Cardiac muscle cell (in vitro differentiated cells and primary cell): ENCODE results near the gene SCTR. TPM values are rescaled to one million over a fixed set of nuclear protein-coding genes. Genes with fewer than 3 reads are reported as not detected.

Source experiments
- DNase-seq, 2 donors: peaks; one replicate each; pipeline versions ENCODE4 v3.0.0 to v3.0.0-alpha.2; 2010 to 2017; ENCODE audit warnings: low read depth in 1 of 2, low spot score in 1 of 2
- H3K27ac ChIP-seq: fragments of 200-600 bp; sonication (generic); 2 replicates; pipeline ENCODE4 v1.5.1; 2016
- H3K27me3 ChIP-seq: fragments of 200-600 bp; sonication (generic); 2 replicates; pipeline ENCODE4 v1.6.0; 2016; ENCODE audit warnings: control low read depth
- H3K36me3 ChIP-seq: fragments of 200-600 bp; sonication (generic); 2 replicates; pipeline ENCODE4 v1.5.1; 2016; ENCODE audit warnings: control low read depth
- H3K4me1 ChIP-seq: fragments of 200-600 bp; sonication (generic); 2 replicates; pipeline ENCODE4 v1.8.1; 2017; ENCODE audit warnings: low read depth, mild to moderate bottlenecking, mixed run types
- H3K4me3 ChIP-seq: fragments of 200-600 bp; sonication (generic); 2 replicates; pipeline ENCODE4 v1.5.1; 2016; ENCODE audit warnings: mild to moderate bottlenecking
- H3K9me3 ChIP-seq: fragments of 200-600 bp; sonication (generic); 2 replicates; pipeline ENCODE4 v1.5.1; 2017; ENCODE audit warnings: low read depth, mild to moderate bottlenecking, control low read depth
- polyA plus RNA-seq: library from polyadenylated mRNA; unstranded; fragments of >200 nt; fragmentation: Nextera tagmentation; extraction: Ambion mirVana; gene quantifications from 2 replicates; pipeline ENCODE4 v1.2.1, GENCODE V29; 2016
- total RNA-seq: library from RNA; depleted of rRNA; stranded (reverse); fragments of >200 nt; gene quantifications from 2 replicates; pipeline ENCODE4 v1.2.3, GENCODE V29; 2016
- TF ChIP-seq, protein P1 (sequence below): IDR thresholded peaks from 2 replicates; pipeline ENCODE4 v1.5.1; 2012; ENCODE audit warnings: low read depth, mild to moderate bottlenecking, low read length

Gene SCTR
- total and polyA plus RNA-seq, 2 experiments from 2014 or later, result 0.09 TPM; not detected in 1

DNA sequence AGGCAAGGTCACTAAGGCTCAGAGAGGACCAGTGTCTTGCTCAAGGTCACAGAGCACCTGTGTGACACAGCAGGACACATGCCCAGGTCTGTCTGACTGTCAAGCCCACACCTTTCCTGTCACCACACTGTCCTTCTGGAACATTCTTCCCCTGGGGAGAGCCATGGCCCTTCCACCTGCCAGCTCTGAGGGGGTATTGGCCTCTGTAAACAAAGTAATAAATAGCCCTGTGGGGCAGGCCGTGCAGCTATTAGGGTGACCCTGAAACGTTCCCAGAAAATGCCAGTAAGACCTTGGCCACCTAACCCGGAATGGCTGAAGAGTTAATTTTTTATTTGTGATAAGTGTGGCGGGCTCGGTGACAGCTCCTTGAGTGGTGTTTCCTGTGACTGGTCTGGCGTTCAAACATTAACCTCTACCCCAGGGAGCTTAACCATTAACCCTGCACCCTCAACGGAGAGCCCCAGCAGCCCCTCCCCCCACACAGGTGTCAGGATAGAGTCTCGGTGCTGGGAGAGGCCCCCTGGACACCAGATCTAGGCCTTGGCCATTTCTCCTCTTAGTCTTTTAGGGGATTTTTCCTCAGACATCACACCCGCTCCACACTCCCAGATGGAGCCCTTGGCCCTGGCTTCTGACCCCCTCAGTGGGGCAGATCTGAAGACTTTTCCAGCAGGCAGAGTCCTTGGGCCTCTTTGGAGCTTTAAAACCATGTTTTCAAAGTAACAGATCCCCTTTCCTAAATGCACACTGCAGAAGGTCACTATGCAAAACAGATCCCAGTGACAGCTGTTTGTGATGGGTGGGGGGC lies 36.6 kb downstream of the SCTR start:
- Histone ChIP-seq H3K4me1 (peaks cover 37% of the 10 kb centered on the region), H3K36me3 (no peaks in the 10 kb centered on the region), H3K27me3 (no peaks in the 10 kb centered on the region), H3K9me3 (no peaks in the 10 kb centered on the region), H3K27ac (no peak overlapping the region), H3K4me3 (no peak overlapping the region)
- TF ChIP-seq, protein P1, sequence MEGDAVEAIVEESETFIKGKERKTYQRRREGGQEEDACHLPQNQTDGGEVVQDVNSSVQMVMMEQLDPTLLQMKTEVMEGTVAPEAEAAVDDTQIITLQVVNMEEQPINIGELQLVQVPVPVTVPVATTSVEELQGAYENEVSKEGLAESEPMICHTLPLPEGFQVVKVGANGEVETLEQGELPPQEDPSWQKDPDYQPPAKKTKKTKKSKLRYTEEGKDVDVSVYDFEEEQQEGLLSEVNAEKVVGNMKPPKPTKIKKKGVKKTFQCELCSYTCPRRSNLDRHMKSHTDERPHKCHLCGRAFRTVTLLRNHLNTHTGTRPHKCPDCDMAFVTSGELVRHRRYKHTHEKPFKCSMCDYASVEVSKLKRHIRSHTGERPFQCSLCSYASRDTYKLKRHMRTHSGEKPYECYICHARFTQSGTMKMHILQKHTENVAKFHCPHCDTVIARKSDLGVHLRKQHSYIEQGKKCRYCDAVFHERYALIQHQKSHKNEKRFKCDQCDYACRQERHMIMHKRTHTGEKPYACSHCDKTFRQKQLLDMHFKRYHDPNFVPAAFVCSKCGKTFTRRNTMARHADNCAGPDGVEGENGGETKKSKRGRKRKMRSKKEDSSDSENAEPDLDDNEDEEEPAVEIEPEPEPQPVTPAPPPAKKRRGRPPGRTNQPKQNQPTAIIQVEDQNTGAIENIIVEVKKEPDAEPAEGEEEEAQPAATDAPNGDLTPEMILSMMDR, result no peak
- peak in 1 of 2 donors; percentile 21 for DNase-seq

DNA sequence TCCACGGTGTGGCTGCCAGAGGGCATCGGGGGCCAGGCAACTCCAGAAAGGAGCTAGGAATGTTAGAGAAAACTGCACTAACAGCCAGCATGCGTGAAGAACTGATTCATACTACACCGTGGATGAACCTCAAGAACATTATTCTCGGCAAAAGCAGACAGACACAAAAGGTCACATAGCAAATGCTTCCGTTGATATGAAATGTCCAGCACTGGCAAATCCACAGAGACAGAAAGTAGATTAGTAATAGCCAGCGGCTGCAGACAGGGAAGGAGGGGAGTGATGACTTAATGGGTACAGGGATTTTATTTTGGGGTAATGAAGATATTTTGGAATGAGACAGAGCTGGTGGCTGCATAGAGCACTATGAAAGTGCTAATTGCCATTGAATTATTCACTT lies 37.4 kb downstream of the SCTR start:
- Histone ChIP-seq H3K27ac (no peak overlapping the region), H3K9me3 (no peaks in the 10 kb centered on the region), H3K36me3 (no peaks in the 10 kb centered on the region), H3K4me1 (peaks cover 38% of the 10 kb centered on the region), H3K4me3 (no peak overlapping the region), H3K27me3 (no peaks in the 10 kb centered on the region)
- TF ChIP-seq, protein P1, result no peak
- DNase-seq, result peak in 1 of 2 donors; percentile 56

DNA sequence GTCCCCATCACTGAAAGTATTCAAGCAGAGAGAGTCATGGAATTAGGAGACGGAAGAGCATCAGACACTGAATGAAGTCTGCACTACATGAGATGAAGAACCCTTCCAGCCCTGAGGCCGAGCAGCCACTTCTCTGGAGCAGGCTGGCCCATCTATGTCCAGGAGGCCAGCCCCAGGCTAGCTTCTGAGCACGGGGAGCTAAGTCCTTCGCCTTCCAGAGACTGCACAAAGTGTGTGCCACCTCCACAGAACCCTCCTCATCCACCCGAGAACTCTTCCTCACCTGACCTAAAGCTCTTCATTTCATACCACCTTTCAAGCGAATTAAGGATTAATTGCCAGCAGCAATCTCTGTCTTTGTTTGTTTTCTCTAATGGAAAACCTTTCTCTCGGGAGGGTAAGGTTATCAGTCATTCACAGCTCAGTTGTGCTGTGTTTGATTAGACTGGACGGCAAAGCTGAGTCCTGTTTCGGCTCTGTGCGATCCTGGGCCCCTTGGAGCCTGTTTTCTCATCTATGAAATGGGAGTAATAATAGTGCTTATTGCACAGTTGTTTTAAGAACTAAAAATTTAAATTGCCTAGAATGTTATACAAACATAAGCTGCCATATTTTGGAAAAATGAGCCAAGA lies 38.0 kb downstream of the SCTR start:
- TF ChIP-seq, protein P1, result no peak
- no peaks in the 10 kb centered on the region for H3K36me3 ChIP-seq
- DNase-seq, result no peak
- H3K27me3 ChIP-seq, result no peaks in the 10 kb centered on the region
- no peak overlapping the region for H3K4me3 ChIP-seq
- H3K9me3 ChIP-seq, result no peaks in the 10 kb centered on the region
- peaks cover 35% of the 10 kb centered on the region for H3K4me1 ChIP-seq
- no peak overlapping the region for H3K27ac ChIP-seq

DNA sequence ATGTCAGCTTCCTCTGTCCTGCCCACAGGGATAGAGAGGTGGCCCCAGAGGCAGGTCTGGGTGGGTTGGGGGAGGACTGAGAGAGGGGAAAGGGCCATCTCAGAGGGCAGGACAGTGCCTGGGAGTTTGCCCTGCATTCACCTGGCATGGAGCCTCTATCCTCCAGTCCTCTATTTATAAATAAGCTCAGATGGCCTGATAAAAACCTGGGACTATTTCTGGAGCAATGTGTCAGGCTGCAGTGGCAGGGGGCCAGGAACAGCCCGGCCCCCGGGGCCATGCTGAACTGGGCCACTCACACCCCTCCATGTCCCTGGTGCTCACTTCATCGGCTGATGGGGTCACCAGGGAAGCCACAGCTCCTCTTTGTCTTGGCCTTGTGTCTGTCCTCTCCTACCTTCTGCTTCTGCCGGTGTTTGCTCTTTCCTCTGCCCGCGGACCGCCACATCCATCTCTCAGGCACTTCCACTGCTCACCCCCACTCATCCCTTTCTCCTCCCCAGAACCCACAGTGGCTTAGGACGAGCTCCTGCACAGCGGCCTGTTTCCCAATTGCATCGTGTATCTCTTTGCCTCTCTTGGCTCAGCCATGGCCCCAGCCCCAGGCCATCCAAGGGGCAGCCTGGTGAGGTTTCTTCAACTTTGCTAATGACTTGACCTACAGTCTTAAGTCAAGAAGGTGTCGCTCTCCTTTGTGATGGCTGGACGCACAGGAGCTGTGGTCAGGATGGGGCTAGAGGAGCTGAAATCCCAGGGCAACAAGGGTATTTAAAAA lies 38.8 kb downstream of the SCTR start:
- Histone ChIP-seq H3K27me3 (no peaks in the 10 kb centered on the region), H3K4me1 (peaks cover 35% of the 10 kb centered on the region), H3K27ac (no peak overlapping the region)

DNA sequence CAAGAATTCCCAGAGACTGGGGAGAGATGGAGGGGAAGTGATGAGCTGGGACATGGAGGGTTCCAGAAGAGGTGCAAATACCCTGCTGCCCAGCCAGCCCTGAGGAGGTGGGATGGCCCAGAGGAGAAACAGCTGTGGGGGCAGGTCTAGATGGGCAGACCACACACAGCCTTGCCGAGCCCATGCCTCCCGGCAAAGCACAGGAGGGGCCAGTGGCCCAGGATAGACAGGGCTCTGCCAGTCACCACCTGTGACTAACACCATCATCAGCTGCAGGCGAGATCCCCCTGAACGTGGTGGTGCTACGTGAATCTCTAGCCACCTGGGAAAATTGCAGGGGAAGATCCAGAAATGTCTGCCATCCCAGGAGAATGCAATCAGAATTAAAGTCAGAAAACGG lies 39.4 kb downstream of the SCTR start:
- Histone ChIP-seq H3K36me3 (no peaks in the 10 kb centered on the region), H3K27ac (no peak overlapping the region), H3K4me3 (no peak overlapping the region), H3K9me3 (no peaks in the 10 kb centered on the region), H3K27me3 (no peaks in the 10 kb centered on the region), H3K4me1 (peaks cover 35% of the 10 kb centered on the region)
- TF ChIP-seq, protein P1, result no peak
- DNase-seq, result no peak

More for the DNA sequence above, 38.8 kb downstream of the SCTR start:
- DNase-seq, result no peak
- TF ChIP-seq, protein P1, result no peak
- H3K9me3 ChIP-seq, result no peaks in the 10 kb centered on the region
- no peak overlapping the region for H3K4me3 ChIP-seq
- H3K36me3 ChIP-seq, result no peaks in the 10 kb centered on the region
